AG04449 (cell line): ENCODE measurements around the gene RAB15.
A peak's percentile ranks its signal among the peaks of the same experiment; 100 is the strongest.

ENCODE experiments used
- CTCF ChIA-PET: fragments of 350-600 bp; formaldehyde crosslinking; extraction: SDS; loops from one replicate; lab custom pipeline; 2021; ENCODE audit warnings: antibody characterized with exemption; lab: Yijun Ruan, JAX
- POLR2A ChIA-PET: fragments of 400-600, 350-600 bp; formaldehyde crosslinking; extraction: SDS; loops from one replicate; lab custom pipeline; 2020; ENCODE audit warnings: antibody characterized with exemption, inconsistent platforms; lab: Yijun Ruan, JAX
- DNase-seq: peaks from one replicate; pipeline ENCODE4 v3.0.0-alpha.2; 2010; ENCODE audit warnings: low read depth, low spot score
- H3K4me3 ChIP-seq: 2 replicates; pipeline ENCODE4 v1.5.1; 2011; ENCODE audit warnings: low read depth, mild to moderate bottlenecking, control low read depth, low read length
- TF ChIP-seq, protein P1 (sequence below): IDR thresholded peaks from one replicate; pipeline ENCODE4 v1.5.1; 2011; ENCODE audit warnings: mild to moderate bottlenecking, moderate library complexity, low read length, control low read depth, inconsistent platforms; ENCODE audit not compliant: insufficient read depth; ENCODE audit errors: missing control alignments

The RAB15 gene

DNA sequence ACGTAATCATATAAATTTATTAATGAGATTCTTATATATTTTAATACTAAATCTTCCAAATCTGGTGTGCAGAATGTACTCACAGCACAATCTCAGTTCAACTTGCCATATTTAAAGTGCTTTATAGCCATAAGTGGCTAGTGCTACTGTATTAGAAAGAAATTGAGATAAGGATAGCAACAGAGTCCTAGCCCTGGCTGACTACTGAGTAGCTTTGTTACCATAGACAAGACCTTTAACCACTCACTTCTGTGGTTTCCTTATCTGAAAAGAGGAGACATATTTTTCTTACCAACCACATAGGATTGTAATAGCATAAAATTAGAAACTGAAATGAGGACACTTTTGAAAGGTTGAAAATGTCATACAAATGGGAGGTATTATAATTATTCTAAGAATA, 59.9 kb downstream of the RAB15 start:
- TF ChIP-seq, protein P1, sequence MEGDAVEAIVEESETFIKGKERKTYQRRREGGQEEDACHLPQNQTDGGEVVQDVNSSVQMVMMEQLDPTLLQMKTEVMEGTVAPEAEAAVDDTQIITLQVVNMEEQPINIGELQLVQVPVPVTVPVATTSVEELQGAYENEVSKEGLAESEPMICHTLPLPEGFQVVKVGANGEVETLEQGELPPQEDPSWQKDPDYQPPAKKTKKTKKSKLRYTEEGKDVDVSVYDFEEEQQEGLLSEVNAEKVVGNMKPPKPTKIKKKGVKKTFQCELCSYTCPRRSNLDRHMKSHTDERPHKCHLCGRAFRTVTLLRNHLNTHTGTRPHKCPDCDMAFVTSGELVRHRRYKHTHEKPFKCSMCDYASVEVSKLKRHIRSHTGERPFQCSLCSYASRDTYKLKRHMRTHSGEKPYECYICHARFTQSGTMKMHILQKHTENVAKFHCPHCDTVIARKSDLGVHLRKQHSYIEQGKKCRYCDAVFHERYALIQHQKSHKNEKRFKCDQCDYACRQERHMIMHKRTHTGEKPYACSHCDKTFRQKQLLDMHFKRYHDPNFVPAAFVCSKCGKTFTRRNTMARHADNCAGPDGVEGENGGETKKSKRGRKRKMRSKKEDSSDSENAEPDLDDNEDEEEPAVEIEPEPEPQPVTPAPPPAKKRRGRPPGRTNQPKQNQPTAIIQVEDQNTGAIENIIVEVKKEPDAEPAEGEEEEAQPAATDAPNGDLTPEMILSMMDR = no peak
- ChIA-PET CTCF (interaction anchor here (1.0 to 4.4 kb wide), 12 partner anchors 13 to 240 kb away, joined by 3 to 35 read pairs (median 8); no protein-coding TSS in a partner anchor), POLR2A (no interaction called here)
- DNase-seq = no peak
- H3K4me3 ChIP-seq = no peak overlapping the region

DNA sequence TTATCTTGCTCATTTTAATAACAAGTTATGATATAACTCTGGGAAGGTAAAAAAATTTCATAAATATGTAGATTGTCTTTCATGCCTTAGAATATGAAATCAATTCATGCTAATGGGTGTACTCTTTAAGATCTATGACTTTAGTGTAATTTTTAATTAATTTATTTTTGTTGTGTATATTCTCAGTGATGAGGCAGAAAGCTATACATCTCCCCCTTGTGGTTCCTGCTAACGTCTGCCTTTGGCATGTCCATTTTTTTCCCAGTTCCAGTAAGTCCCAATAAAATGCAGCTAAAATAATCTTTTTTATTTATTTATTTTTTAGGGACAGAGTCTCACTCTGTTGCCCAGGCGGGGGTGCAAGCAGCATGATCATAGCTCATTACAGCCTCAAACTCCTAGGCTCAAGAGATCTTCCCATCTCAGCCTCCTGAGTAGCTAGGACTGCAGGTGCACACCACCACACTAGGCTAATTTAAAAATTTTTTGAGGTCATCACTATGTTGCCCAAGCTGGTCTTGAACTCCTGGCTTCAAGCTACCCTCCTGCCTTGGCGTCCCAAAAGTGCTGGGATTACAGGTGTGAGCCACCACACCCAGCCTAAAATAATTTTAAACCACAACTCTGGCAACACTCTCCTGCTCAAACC, 61.2 kb downstream of the RAB15 start:
- no peak overlapping the region for H3K4me3 ChIP-seq
- TF ChIP-seq, protein P1 = peak; percentile 55
- ChIA-PET POLR2A (interaction anchor here (0.7 kb wide), 1 partner anchor 97 kb away, joined by 3 read pairs; no protein-coding TSS in a partner anchor), CTCF (interaction anchor here (0.8 to 4.4 kb wide), 42 partner anchors 8 to 274 kb away, joined by 3 to 35 read pairs (median 5); partner anchors contain the start of gene FNTB)
- DNase-seq = no peak

DNA sequence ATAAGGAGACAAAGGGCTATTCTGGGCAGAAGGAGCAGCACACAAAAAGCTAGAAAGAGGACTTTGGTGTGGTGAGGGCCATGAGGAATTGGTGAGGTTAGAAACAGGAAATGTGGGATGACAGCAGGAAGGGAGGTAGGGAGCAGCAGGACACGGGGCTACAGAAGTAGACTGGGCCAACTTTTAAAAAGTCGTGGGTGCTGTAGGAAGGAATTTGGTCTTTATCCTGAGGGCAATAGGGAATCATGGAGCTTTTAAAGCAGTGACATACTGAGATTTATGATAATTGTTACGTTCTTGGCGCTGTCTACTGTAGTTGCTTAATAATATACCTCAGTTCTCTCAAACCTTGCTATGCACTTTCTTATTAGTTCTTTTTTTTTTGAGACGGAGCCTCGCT, 66.1 kb downstream of the RAB15 start:
- H3K4me3 ChIP-seq = no peak overlapping the region
- DNase-seq = no peak
- TF ChIP-seq, protein P1 = no peak
- ChIA-PET POLR2A (no interaction called here), CTCF (interaction anchor here (0.8 to 2.9 kb wide), 3 partner anchors 9 to 236 kb away, joined by 3 to 24 read pairs (median 3); partner anchors contain the start of gene CHURC1)

DNA sequence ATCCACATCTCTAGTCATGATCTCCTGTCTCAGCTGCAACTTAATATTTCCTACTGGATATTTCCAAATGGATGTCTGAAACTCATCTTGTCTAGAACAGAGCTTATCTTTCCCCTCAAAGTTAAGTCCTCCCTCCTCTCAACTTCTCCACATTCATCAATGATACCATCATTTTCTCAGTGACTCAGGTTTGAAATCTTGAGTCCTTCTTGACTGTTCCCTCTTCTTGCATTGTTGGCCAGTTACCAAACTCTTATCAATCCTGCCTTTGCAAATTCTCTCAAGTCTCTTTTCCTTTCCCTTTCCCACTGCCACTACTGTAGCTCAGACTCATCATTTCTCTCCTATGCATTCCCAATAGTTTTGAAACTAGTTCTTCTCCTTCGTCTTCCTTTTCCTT, 72.2 kb downstream of the RAB15 start:
- H3K4me3 ChIP-seq = no peak overlapping the region
- CTCF ChIA-PET = interaction anchor here (1.0 to 2.8 kb wide), 7 partner anchors 8 to 389 kb away, joined by 3 to 22 read pairs (median 5); no protein-coding TSS in a partner anchor
- no peak for DNase-seq
- POLR2A ChIA-PET = no interaction called here
- TF ChIP-seq, protein P1 = no peak
